Measurements from ENCODE around the gene TMEM150C.

TMEM150C gene

DNA sequence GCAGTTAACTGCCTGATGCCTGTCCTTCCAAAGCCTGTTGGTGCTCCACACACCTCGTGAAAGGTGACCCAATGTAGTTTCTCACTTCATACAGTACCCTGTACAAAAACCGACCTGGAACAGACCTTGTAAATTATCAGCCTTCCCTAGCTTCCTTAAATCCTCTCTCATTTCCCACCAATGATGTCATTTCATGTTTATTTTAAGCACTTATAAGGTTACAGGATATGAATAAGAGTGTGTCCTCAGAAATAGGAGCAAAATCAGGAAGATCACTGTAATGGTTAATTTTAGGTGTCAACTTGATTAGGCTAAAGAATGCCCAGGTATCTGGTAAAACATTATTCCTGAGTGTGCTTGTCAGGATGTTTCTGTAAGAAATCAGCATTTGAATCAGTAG, 44.7 kb downstream of the TMEM150C start:
- DNase-seq (ENCODE audit: low spot score): no peak
- Mint-ChIP-seq H3K4me3 (no peak overlapping the region), H3K4me1 (ENCODE audit: low read depth) (no peaks in the 10 kb centered on the region), H3K36me3 (ENCODE audit: low read depth) (no peaks in the 10 kb centered on the region), H3K27me3 (ENCODE audit: low read depth) (peaks cover 3% of the 10 kb centered on the region), H3K9me3 (no peaks in the 10 kb centered on the region), H3K27ac (no peak overlapping the region)

DNA sequence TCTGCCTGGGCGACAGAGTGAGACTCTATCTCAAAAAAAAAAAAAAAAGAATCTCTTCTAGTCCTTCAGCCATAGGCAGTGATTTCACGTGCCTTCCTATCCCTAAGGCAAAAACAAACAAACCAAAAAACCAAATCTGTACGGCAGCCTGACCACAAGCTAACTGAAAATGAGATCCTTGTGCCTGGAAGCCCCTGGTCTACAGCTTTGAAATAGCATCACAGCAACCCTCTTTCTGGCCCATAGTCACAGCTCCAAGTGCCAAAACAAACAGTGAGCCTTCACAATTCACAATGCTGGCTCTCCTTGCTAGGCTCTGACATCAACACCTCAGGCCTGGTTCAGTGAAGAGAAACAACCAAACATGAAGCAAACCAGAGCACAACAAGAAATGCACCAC, 46.1 kb downstream of the TMEM150C start:
- Mint-ChIP-seq H3K27me3 (ENCODE audit: low read depth) (peaks cover 3% of the 10 kb centered on the region), H3K4me1 (ENCODE audit: low read depth) (no peaks in the 10 kb centered on the region), H3K9me3 (no peaks in the 10 kb centered on the region), H3K27ac (no peak overlapping the region), H3K36me3 (ENCODE audit: low read depth) (no peaks in the 10 kb centered on the region), H3K4me3 (no peak overlapping the region)
- DNase-seq (ENCODE audit: low spot score): no peak

DNA sequence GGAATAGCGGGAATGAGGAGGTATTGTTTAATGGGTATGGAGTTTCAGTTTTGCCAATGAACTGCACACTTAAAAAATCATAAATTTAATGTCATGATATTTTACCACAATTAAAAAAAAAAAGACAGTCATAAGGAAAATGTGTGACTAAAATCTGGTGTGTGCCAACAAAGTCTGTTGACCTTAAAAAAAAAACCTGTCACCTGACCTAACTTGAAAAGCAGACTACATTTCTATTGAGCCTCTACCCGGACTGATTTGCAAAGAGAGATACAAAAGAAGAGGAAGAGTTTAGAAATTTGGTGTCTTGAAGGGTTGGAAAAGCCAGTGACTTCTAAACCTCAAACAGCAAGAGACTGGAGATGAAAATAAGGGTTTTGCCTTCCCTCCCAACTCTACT, 48.4 kb downstream of the TMEM150C start:
- H3K9me3 Mint-ChIP-seq: no peaks in the 10 kb centered on the region
- H3K4me1 Mint-ChIP-seq (ENCODE audit: low read depth): no peaks in the 10 kb centered on the region
- peaks cover 3% of the 10 kb centered on the region for H3K27me3 Mint-ChIP-seq (ENCODE audit: low read depth)
- H3K27ac Mint-ChIP-seq: no peak overlapping the region
- DNase-seq (ENCODE audit: low spot score): no peak
- no peaks in the 10 kb centered on the region for H3K36me3 Mint-ChIP-seq (ENCODE audit: low read depth)
- no peak overlapping the region for H3K4me3 Mint-ChIP-seq

DNA sequence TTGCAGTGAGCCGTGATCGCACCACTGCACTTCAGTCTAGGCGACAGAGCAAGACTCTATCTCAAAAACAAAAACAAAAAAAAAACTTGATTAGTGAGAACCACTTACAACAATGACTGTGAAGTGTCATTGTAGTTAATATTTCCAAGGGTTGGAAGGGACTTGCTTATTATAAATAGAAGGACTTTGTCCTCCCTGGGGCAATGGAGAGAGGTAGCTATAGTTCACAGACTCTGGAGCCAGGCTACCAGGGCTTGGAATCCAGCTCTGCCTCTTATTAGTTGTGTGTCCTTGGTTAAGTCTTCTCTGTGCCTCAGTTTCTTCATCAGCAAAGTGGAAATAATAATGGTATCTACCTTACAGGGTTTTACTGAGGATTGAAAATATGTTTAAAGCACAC, 51.6 kb downstream of the TMEM150C start:
- Mint-ChIP-seq H3K27me3 (ENCODE audit: low read depth) (peaks cover 3% of the 10 kb centered on the region), H3K27ac (no peak overlapping the region)
- DNase-seq (ENCODE audit: low spot score): no peak

DNA sequence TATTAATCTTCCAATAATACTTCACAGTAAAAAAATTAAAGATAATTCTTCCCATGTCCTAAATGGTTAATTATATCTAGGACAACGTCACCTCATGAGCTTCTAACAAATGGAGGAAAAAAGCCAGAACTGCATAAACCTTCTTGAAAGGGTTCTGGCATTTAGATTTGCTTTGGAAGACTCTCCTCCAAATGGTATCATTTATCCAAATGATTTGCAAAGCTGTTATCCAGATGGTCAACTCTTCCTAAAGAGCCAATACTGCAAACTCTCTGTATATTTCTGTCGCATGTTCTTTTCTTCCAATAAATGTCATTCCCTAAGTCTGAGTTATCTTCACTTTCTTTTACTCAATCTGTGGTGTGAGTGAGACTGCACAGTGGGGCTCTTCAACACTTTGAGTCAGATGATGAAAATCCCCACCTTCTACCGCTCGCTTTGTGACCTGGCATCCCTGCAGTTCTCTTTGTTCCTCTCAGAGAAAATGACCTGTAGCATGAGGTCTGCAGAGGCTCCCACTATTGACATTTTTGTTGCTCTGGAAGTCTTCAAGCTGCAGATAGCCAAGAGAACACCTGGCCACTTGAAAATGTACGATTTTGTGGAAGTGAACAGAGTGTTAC, 52.9 kb downstream of the TMEM150C start:
- Mint-ChIP-seq H3K9me3 (no peaks in the 10 kb centered on the region), H3K4me1 (ENCODE audit: low read depth) (no peaks in the 10 kb centered on the region), H3K4me3 (no peak overlapping the region), H3K27me3 (ENCODE audit: low read depth) (peaks cover 3% of the 10 kb centered on the region), H3K27ac (no peak overlapping the region), H3K36me3 (ENCODE audit: low read depth) (no peaks in the 10 kb centered on the region)
- no peak for DNase-seq (ENCODE audit: low spot score)

More for the DNA sequence above, 51.6 kb downstream of the TMEM150C start:
- Mint-ChIP-seq H3K36me3 (ENCODE audit: low read depth) (no peaks in the 10 kb centered on the region), H3K9me3 (no peaks in the 10 kb centered on the region), H3K4me3 (no peak overlapping the region), H3K4me1 (ENCODE audit: low read depth) (no peaks in the 10 kb centered on the region)

DNA sequence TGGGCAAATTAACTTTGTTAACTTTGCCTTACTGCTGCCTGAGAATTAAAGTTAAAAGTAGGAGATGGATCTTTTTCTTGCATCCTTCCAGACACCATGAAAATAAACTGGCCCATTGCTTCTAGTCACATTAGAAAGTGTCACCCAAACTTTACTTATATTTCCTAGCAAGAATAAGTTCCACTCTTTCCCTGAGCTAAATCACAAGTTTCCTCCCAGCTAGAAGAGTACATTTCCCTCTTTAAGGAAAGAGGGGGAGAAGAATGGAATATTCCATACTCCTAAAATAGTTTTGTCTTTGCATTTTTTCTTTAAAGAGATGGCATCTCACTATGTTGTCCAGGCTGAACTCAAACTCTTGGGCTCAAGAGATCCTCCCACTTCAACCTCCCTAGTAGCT, 53.8 kb downstream of the TMEM150C start:
- Mint-ChIP-seq H3K36me3 (ENCODE audit: low read depth) (no peaks in the 10 kb centered on the region), H3K4me3 (no peak overlapping the region), H3K27ac (no peak overlapping the region), H3K4me1 (ENCODE audit: low read depth) (no peaks in the 10 kb centered on the region), H3K27me3 (ENCODE audit: low read depth) (no peaks in the 10 kb centered on the region), H3K9me3 (no peaks in the 10 kb centered on the region)
- DNase-seq (ENCODE audit: low spot score): no peak

DNA sequence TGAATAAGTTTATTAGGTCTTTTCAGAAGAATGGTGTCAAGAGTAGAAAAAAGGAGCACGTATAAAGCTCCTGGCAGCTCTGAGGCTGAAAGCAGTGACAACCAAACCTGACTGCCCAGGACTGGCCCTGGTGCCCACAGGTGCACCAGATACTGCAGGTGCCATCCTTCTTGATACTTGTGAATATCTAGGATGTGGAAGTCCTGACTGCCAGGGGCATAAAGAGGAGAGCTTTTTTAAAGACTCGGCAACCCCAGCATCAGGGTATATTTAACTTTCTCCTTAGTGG, 60.7 kb downstream of the TMEM150C start:
- Mint-ChIP-seq H3K4me3 (no peak overlapping the region), H3K27me3 (ENCODE audit: low read depth) (no peaks in the 10 kb centered on the region)

DNA sequence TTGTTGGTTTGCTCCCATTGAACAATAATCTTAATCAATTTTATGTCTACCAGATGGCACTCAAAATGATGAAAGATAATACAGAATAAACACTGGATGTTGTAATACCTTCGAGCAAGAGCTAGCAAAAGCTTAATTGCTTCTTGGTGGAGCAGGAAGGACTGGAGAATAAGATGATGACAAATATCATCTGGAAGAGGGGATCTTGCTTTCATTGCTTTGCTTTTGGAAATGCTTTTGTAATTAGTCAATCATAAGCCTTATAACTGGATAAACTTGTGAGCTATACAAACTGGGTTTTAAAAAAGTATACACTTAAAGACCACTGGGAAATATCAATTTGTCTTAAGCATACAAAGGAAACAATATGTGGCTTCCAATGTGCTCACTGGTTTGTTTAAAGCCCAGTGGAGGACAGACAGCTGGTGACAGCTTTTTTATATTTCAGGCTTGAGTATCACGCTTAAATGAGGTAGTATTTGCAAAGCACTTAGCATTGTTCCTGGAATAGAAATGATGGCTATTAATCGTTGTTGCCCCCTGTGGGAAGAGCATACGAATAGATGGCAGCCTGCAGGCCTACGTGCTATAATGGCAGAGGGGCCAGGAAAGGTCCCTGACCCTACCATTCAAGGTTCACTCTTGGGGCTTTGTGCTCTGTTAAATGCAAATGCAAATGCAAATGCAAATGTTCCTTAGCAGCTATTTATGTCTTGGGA, 61.2 kb downstream of the TMEM150C start:
- no peaks in the 10 kb centered on the region for H3K27me3 Mint-ChIP-seq (ENCODE audit: low read depth)
- H3K36me3 Mint-ChIP-seq (ENCODE audit: low read depth): no peaks in the 10 kb centered on the region
- no peak for DNase-seq (ENCODE audit: low spot score)
- no peaks in the 10 kb centered on the region for H3K4me1 Mint-ChIP-seq (ENCODE audit: low read depth)
- H3K4me3 Mint-ChIP-seq: no peak overlapping the region
- no peaks in the 10 kb centered on the region for H3K9me3 Mint-ChIP-seq
- H3K27ac Mint-ChIP-seq: no peak overlapping the region

More for the DNA sequence above, 60.7 kb downstream of the TMEM150C start:
- Mint-ChIP-seq H3K27ac (no peak overlapping the region), H3K9me3 (no peaks in the 10 kb centered on the region), H3K36me3 (ENCODE audit: low read depth) (no peaks in the 10 kb centered on the region), H3K4me1 (ENCODE audit: low read depth) (no peaks in the 10 kb centered on the region)
- DNase-seq (ENCODE audit: low spot score): no peak

DNA sequence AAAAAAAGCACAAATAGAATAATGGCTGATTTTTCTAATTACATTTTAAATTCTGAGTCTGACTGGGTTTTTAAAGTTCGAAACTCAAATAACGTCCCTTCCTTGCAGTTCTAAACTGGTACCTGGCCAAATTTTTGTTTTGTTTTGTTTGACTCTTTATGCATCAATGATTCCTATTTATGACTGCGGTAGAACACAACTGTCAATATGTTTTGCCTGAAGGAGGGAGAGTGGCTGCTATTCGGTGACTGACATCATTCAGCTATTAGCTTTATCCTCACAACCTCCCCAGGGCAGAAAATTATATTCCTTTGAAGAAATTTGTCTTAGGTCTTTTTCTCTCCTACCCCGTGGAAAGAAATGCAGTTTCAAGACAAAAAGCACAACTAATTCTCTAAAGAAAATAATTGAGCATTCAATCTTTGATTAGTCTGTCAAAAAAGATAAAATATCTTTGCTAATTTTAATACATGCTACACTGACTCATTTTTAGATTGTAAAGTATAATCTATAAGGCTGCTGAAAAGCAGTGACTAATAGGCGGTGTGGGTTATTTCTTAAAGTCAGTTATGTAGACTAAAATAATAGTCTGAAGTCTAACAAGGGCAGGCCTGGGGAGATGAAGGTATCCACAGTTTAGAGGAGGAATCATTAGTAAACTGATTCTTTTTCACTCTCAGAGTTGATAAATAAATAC, 61.9 kb downstream of the TMEM150C start:
- no peaks in the 10 kb centered on the region for H3K9me3 Mint-ChIP-seq
- no peaks in the 10 kb centered on the region for H3K4me1 Mint-ChIP-seq (ENCODE audit: low read depth)
- H3K4me3 Mint-ChIP-seq: no peak overlapping the region
- H3K27me3 Mint-ChIP-seq (ENCODE audit: low read depth): no peaks in the 10 kb centered on the region
- no peaks in the 10 kb centered on the region for H3K36me3 Mint-ChIP-seq (ENCODE audit: low read depth)
- DNase-seq (ENCODE audit: low spot score): no peak
- no peak overlapping the region for H3K27ac Mint-ChIP-seq

DNA sequence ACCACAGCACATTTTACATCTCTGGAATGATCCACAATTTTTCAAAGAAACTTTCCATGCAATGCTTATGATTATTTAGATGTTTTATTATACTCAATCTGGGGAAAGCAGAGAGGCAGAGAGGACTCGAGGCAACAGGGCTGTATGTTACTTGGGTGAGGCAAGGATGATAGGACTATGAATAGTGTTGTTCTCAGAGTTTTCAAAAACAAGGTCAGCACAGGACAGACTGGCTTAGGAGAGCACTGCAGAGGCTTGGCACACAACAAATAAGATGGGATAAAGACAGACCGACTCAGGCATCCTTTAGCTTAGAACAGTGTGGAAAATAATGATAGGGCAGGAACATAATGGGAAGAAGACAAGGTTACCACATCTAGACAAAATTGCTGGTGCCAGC, 65.4 kb downstream of the TMEM150C start:
- DNase-seq (ENCODE audit: low spot score): no peak
- H3K36me3 Mint-ChIP-seq (ENCODE audit: low read depth): no peaks in the 10 kb centered on the region
- no peaks in the 10 kb centered on the region for H3K4me1 Mint-ChIP-seq (ENCODE audit: low read depth)
- no peaks in the 10 kb centered on the region for H3K27me3 Mint-ChIP-seq (ENCODE audit: low read depth)
- H3K27ac Mint-ChIP-seq: no peak overlapping the region
- no peak overlapping the region for H3K4me3 Mint-ChIP-seq
- H3K9me3 Mint-ChIP-seq: no peaks in the 10 kb centered on the region

DNA sequence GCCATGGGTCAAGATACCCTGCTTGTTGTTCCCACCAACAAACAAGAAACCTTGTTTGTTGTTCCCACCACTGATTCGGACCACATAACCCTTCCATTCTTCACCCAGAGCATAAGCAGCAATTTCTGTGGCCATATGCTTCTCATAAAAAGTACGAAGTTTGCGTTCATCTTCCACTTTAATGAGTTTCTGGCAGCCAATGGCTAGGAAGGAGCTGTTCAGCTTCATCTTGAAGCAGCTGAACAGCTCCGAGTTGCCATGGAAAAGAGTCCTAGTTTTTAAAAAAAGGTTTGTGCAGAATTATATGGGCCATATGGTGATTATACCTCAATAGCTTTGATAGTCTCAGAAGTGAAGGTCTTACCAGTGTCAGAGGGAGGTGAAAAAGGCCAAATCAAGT, 66.1 kb downstream of the TMEM150C start:
- H3K27ac Mint-ChIP-seq: no peak overlapping the region
- no peak overlapping the region for H3K4me3 Mint-ChIP-seq

DNA sequence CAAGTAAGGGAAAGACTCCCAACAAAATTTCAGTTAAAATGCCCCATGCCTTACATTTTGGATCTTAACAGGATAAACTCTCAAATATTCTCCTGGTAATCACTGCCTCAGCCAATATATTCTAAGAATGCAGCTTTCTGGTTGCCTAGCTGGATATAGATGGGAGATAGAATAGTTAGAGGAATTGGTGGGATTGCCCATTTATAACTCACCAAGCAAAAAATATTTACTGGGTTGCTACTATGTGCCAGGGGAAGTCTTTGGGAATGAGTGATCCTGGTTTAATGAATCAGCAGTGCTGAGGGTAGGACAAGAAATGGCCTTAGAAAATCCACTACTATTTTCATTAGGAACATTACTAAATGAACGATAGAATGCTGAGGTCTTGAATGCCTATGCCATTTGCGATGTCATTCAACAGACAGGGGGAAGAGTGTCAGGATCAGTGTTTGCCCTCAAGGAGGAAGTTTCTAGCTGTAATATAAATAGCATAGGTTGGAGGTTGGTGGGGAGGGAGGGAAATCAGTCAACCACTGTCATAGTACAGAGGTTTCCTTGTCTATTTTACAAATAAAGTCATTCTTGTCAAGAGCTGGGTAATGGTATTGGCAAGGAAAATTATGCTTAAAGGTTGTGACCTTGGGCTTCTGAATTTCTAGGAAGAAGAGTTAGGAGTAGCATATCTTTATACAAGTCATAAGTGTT, 67.9 kb downstream of the TMEM150C start:
- Mint-ChIP-seq H3K27me3 (ENCODE audit: low read depth) (no peaks in the 10 kb centered on the region), H3K27ac (no peak overlapping the region), H3K4me1 (ENCODE audit: low read depth) (no peaks in the 10 kb centered on the region), H3K4me3 (no peak overlapping the region), H3K9me3 (no peaks in the 10 kb centered on the region), H3K36me3 (ENCODE audit: low read depth) (no peaks in the 10 kb centered on the region)
- DNase-seq (ENCODE audit: low spot score): no peak

More for the DNA sequence above, 66.1 kb downstream of the TMEM150C start:
- DNase-seq (ENCODE audit: low spot score): no peak
- H3K36me3 Mint-ChIP-seq (ENCODE audit: low read depth): no peaks in the 10 kb centered on the region
- no peaks in the 10 kb centered on the region for H3K9me3 Mint-ChIP-seq
- H3K27me3 Mint-ChIP-seq (ENCODE audit: low read depth): no peaks in the 10 kb centered on the region
- no peaks in the 10 kb centered on the region for H3K4me1 Mint-ChIP-seq (ENCODE audit: low read depth)

DNA sequence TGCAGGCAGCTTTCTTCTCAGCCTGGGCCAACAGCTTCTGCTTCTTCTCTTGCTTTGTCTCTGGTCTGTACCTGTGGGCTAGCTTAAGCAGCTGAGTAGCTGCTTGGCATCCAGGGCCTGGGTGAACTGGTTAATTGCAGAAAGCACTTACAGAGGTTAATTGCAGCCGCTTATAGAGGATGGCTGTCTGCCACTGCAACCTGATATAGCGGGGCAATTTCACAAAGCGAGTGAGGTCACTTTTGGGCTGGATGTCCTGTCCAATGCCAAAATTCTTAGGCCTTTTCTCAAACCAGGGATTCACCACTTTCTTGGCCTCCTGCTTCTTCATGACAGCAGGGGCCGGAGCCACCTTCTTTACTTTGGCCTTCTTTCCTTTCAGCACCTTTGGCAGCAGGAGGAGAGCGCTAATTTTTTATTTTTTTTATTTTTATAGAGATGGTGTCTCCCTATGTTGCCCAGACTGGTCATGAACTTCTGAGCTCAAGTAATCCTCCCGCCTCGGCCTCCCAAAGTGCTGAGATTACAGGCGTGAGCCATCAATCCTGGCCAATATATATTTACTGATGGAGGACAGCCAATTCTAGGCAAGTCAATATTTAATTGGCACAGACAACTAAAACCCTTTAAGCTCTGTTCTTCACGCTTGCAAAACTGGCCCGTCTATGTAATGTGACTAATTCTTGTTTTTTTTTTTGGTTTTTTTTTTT, 70.4 kb downstream of the TMEM150C start:
- Mint-ChIP-seq H3K4me3 (no peak overlapping the region), H3K27me3 (ENCODE audit: low read depth) (no peaks in the 10 kb centered on the region), H3K9me3 (no peaks in the 10 kb centered on the region), H3K4me1 (ENCODE audit: low read depth) (no peaks in the 10 kb centered on the region), H3K36me3 (ENCODE audit: low read depth) (no peaks in the 10 kb centered on the region), H3K27ac (no peak overlapping the region)
- DNase-seq (ENCODE audit: low spot score): no peak

DNA sequence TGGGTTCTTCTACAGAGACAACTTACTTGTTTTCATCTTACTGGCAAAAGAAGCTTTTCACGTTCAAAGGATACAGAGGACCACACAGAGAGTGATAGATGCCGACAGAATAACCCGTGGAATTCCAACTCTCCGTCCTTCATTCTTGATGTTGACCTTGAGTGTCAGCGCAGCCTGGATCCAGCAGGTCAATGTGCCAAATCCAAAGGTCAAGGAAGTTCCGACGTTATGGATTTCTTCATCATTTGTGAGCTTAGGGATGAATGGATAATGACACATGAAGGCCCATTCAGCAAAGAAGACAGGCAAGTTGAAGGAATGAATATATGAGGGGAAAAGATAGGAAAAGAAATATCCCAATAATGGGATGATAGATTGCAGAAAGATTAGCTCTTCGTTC, 71.8 kb downstream of the TMEM150C start:
- Mint-ChIP-seq H3K27ac (no peak overlapping the region), H3K9me3 (no peaks in the 10 kb centered on the region), H3K36me3 (ENCODE audit: low read depth) (no peaks in the 10 kb centered on the region), H3K4me3 (no peak overlapping the region), H3K27me3 (ENCODE audit: low read depth) (no peaks in the 10 kb centered on the region), H3K4me1 (ENCODE audit: low read depth) (no peaks in the 10 kb centered on the region)
- DNase-seq (ENCODE audit: low spot score): no peak

Data from T-helper 2 cell treated with Interferon-gamma antibody and Interleukin-4, amounts not matched to agents 5 μg/mL and 100 μg/mL, for 36 hours (primary cell).